ENCODE data around the gene HLA-G. TPM values are rescaled to one million over a fixed set of nuclear protein-coding genes. Genes with fewer than 3 reads are reported as not detected.
"Not testable (repeated sequence)": the region's sequence is repeated elsewhere in the genome, so short reads cannot be mapped to it uniquely, and the experiment has no call there.

HLA-G gene
- total RNA-seq: not detected
- long read RNA-seq: 0 reads

DNA sequence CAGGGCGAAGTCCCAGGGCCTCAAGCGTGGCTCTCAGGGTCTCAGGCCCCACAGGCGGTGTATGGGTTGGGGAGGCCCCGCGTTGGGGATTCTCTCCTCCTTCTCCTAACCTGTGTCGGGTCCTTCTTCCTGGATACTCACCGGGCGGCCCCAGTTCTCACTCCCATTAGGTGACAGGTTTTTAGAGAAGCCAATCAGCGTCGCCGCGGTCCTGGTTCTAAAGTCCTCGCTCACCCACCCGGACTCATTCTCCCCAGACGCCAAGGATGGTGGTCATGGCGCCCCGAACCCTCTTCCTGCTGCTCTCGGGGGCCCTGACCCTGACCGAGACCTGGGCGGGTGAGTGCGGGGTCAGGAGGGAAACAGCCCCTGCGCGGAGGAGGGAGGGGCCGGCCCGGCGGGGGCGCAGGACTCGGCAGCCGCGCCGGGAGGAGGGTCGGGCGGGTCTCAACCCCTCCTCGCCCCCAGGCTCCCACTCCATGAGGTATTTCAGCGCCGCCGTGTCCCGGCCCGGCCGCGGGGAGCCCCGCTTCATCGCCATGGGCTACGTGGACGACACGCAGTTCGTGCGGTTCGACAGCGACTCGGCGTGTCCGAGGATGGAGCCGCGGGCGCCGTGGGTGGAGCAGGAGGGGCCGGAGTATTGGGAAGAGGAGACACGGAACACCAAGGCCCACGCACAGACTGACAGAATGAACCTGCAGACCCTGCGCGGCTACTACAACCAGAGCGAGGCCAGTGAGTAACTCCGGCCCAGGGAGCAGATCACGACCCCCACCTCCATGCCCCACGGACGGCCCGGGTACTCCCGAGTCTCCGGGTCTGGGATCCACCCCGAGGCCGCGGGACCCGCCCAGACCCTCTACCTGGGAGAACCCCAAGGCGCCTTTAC lies at the start of gene HLA-G:
TSS of gene HLA-G (plus strand) at position 247 of the 892 bp plus-strand sequence. CDS start at position 267, 20 bp downstream.
- TF ChIP-seq CTCF (IDR thresholded peaks at IDR 0.05; ENCODE audit: borderline replicate concordance): no peak
- Histone ChIP-seq H3K27ac (replicated peaks) (no peak within 1 kb of the TSS), H3K9me3 (replicated peaks) (no peaks in the 10 kb centered on the region), H3K27me3 (ENCODE audit: low read depth) (peaks cover 74% of the 10 kb centered on the region), H3K4me3 (peak within 1 kb of the TSS; percentile 61), H3K36me3 (no peaks in the 10 kb centered on the region), H3K4me1 (peaks cover 11% of the 10 kb centered on the region)
- DNase-seq: no peak
- intact Hi-C loops (cut with micrococcal nuclease): no loop called here

DNA sequence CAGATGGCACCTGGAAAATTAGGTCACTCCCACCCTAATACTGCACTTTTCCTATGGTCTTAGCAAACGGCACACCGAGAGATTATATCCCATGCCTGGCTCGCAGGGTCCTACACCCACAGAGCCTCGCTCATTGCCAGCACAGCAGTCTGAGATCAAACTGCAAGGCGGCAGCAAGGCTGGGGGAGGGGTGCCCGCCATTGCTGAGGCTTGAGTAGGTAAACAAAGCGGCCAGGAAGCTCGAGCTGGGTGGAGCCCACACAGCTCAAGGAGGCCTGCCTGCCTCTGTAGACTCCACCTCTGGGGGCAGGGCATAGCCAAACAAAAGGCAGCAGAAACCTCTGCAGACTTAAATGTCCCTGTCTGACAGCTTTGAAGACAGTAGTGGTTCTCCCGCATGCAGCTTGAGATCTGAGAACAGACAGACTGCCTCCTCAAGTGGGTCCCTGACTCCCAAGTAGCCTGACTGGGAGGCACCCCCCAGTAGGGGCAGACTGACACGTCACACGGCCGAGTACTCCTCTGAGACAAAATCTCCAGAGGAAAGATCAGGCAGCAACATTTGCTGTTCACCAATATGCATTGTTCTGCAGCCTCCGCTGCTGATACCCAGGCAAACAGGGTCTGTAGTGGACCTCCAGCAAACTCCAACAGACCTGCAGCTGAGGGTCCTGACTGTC lies 47.5 kb upstream of the HLA-G start:
- intact Hi-C loops (cut with micrococcal nuclease); H3K36me3 ChIP-seq; H3K27me3 ChIP-seq (ENCODE audit: low read depth); DNase-seq; H3K4me3 ChIP-seq; H3K4me1 ChIP-seq; H3K9me3 ChIP-seq (replicated peaks); H3K27ac ChIP-seq (replicated peaks): not testable (repeated sequence)

DNA sequence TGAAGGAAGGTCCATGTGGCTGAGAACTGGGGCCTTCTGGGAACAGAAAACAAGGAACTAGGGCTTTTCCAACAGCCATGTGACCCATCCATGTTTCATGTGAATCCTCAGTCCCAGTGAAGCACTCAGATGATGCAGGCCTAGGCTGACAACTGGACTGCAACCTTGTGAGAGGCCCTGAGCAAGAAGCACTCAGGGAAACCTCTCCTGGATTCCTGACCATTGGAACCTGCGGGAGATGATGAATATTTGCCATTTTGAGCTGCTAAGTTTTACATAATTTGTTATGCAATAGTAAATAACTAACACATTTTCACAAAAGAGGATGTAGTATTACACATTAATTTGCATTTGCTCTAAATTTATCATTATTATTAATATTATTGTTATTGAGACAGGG lies 38.4 kb upstream of the HLA-G start:
- H3K27ac ChIP-seq (replicated peaks): no peak overlapping the region
- no peaks in the 10 kb centered on the region for H3K36me3 ChIP-seq
- intact Hi-C loops (cut with micrococcal nuclease): no loop called here
- DNase-seq: no peak
- H3K4me1 ChIP-seq: peaks cover 22% of the 10 kb centered on the region
- peaks cover 6% of the 10 kb centered on the region for H3K9me3 ChIP-seq (replicated peaks)
- no peak for TF ChIP-seq CTCF (IDR thresholded peaks at IDR 0.05; ENCODE audit: borderline replicate concordance)
- no peak overlapping the region for H3K4me3 ChIP-seq
- peaks cover 23% of the 10 kb centered on the region for H3K27me3 ChIP-seq (ENCODE audit: low read depth)

DNA sequence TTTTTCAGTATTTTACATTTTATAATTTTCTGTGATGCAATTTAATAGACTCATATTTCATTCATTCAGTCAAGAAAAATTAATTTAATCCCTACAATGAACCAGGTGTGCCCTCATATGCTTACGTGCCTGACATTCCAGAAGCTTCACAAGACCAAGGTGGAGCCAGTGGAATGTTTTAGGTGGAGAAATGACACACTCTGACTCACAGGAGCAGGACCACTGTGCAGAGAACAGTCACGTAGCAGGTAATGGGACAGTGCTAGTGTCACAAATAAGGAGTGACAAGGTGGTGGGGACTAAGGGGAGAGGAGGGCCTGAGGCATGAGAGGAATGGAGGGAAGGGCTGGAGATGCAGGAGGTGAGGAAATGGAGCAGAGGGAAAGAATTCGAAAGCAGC lies 37.0 kb upstream of the HLA-G start:
- DNase-seq: no peak
- Histone ChIP-seq H3K27me3 (ENCODE audit: low read depth) (peaks cover 34% of the 10 kb centered on the region), H3K27ac (replicated peaks) (no peak overlapping the region), H3K4me1 (peaks cover 22% of the 10 kb centered on the region), H3K36me3 (no peaks in the 10 kb centered on the region), H3K9me3 (replicated peaks) (no peaks in the 10 kb centered on the region), H3K4me3 (no peak overlapping the region)
- no peak for TF ChIP-seq CTCF (IDR thresholded peaks at IDR 0.05; ENCODE audit: borderline replicate concordance)
- intact Hi-C loops (cut with micrococcal nuclease): no loop called here

DNA sequence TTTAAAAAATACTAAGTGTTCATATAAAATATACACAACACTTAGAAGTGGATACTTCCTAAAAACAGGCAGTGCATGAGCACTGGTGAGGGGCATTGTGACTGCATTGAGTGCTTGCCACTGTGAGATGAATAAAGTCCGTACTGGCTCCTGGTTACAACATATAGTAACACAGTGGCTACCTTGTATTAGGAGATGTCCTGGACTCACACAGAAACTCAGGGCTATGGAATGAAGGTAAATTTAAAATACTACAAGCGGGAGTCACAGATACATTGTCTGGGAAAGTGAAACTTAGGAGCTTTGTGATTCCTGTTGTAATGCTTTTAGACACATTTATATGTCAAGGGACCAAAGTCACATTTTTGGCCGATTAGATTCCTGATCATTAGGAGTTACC lies 36.5 kb upstream of the HLA-G start:
- Histone ChIP-seq H3K4me1 (peaks cover 22% of the 10 kb centered on the region), H3K36me3 (no peaks in the 10 kb centered on the region), H3K27me3 (ENCODE audit: low read depth) (peaks cover 39% of the 10 kb centered on the region), H3K27ac (replicated peaks) (no peak overlapping the region), H3K4me3 (peak overlapping the region; percentile 88), H3K9me3 (replicated peaks) (no peaks in the 10 kb centered on the region)
- no peak for DNase-seq
- intact Hi-C loops (cut with micrococcal nuclease): no loop called here
- no peak for TF ChIP-seq CTCF (IDR thresholded peaks at IDR 0.05; ENCODE audit: borderline replicate concordance)

DNA sequence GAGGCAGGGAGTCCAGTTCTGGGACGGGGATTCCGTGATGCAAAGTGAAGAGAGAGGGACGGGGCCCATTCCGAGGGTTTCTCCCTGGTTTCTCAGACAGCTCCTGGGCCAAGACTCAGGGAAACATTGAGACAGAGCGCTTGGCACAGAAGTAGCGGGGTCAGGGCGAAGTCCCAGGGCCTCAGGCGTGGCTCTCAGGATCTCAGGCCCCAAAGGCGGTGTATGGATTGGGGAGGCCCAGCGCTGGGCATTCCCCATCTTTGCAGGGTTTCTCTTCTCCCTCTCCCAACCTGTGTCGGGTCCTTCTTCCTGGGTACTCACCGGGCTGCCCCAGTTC lies 35.9 kb upstream of the HLA-G start:
- no peak for DNase-seq
- peak overlapping the region; percentile 88 for H3K4me3 ChIP-seq
- peaks cover 45% of the 10 kb centered on the region for H3K27me3 ChIP-seq (ENCODE audit: low read depth)
- H3K4me1 ChIP-seq: peaks cover 22% of the 10 kb centered on the region
- no peak overlapping the region for H3K27ac ChIP-seq (replicated peaks)
- intact Hi-C loops (cut with micrococcal nuclease): no loop called here
- H3K9me3 ChIP-seq (replicated peaks): no peaks in the 10 kb centered on the region
- H3K36me3 ChIP-seq: no peaks in the 10 kb centered on the region
- no peak for TF ChIP-seq CTCF (IDR thresholded peaks at IDR 0.05; ENCODE audit: borderline replicate concordance)

Data from left ventricle myocardium inferior (tissue), 1 donor.